Superior temporal gyrus (tissue), 1 donor: ENCODE measurements around the gene PSMC3.
A peak's percentile ranks its signal among the peaks of the same experiment; 100 is the strongest.

ENCODE experiments used
- DNase-seq: peaks from one replicate; pipeline ENCODE4 v3.0.0-alpha.2; 2016; ENCODE audit errors: extremely low spot score

The PSMC3 gene

DNA sequence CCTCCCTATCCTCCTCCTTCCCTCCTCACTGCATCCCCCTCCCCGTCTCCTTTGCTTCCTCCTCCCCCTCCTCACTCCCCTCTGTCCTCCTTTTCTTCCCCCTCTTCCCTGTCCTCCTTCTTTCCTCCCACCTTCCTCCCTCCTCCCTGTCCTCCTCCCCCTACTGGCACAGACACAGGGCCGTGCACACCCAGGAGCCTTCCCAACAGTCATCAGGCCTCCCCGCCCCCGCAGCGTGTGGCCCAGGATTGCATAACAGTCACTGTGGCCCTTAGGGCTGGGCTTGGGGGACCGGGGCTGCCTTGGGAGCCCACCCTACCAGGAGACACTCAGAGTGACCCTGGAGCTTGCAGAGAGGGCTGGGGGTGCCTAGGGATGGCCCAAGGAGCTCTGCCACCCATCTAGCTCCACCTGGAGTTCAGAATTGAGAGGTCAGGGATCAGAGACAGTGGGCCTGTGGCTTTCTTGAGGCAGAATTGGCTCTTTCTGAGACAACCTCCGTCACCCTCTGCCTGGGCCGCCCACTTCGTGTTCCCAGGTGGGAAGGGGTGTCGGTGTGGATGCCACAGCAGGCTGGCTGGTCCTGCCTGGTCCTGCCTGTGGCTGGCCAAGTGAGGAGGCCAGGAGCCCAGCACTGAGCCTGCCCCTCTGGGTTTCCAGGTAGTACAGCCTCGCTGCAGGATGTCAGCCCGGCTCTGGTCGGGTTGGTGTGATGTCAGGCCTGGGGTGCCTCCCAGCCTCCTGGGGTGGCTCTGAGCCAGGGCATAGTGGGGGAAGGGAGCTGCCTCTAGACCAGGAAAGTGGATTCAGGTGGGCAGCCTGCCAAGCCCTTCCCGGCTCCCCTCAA lies 49.5 kb downstream of the PSMC3 start:
- DNase-seq, result no peak

DNA sequence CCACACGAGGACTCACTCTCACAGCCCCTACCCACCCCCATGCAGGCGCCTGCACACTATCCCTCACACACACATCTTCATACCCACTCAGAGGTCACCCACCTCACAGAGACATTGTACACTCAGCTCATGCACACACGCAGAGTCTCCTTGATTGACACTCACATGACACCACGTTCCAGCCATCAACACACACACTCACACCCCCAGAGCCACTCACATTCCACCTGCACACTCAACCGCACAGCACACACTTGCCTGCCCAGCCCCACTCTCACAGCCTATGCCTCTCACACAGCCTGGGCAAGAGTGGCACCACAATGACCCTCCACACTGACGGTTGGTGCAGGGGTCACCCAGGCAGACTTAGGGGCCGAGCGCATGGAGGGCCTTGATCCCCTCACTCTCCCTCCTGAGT lies 50.1 kb downstream of the PSMC3 start:
- DNase-seq, result no peak

DNA sequence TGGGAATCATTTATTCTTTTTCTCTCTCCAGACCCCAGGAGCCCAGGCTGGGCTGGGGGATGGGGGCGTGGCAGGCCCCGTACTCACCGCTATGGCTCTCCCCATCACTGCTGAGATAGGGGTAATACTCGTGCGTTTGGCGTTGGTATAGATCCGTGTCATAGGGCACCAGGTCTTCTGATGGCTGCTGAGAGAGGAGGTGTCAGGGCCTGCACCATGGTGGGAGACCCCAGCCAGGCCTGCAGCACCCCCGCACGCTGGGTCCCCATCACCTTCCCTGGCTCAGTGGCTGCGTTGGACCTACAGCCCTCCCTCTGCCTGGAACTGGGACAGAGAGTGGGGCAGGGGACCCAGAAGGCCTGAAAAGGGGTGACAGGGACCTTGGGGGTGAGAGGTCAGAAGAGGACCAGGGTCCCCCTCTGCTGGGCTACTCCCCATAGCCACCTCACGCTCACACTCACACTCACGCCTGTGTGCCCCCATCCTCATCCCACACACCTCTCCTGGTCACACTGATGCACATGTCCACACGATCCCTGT lies 50.6 kb downstream of the PSMC3 start:
- DNase-seq, result no peak

DNA sequence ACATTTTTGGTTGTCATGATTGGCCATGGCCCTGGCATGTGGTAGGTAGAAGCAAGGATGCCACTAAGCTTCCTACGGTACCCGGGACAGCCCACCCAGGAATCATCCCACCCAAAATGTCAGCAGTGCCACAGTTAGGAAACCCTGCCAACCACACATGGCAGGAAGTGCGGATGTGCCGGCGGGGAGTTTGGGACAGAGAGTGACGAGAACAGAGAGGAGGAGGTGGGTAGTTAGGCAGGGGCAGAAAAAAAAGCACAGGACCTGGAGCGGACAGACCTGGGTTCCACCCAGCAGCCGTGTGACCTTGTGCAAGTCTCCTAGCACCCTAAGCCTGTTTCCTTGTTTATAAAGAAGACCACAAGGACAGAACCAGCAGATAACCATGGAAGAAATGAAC lies 51.2 kb downstream of the PSMC3 start:
- DNase-seq, result no peak

DNA sequence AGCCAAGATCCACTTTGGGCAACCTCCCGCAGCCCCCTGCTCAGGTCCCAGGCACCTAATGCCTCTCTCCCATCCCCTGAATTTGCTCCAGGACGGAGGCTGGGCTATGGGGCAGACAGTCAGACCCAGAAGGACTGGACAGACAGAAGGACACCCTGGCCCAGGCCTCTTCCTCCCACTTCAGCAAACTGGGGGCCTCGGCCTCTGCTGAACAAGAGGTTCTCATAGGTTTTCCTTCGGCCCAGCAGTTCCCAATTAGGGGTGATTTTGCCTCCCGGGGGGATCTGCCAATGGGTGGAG lies 51.6 kb downstream of the PSMC3 start:
- no peak for DNase-seq

DNA sequence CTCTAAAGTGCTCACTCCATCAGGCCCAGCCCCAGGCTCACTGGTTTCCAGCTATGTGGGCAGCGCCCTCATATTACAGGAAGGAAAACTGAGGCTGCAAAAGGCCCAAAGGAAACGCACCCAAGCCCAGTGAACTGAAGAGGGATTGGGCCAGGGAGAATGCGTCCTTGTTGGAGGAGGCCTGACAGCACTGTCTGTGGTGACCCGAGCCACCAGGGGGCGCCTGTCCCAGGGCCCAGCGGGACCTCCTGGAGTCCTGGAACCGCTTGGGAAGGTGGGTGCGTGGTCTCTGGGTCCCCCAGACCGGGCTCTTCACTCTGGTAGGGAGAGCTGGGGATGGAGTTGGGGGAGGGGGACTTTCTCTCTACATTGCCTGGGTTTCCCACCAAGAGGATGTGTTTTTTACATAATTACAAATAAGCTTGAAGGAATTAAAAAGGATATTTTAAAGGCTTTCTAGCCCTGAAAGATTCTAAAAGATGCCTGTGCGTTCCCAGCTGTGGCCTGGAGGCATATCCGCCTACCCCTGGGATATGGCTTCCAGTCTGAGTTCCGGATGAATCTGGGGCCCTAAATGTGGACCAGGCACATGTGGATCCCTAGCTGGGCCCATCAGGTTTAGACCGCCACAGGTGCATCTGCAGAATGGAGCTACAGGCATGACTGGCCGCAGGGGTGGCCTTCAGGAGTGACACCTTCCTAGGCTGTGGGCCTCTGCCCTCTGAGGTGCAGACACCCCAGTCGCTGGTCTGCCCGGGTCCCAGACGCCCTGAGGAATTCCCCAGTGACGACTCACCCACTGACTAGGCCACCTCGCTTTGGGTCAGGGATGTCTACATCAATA lies 52.1 kb downstream of the PSMC3 start:
- DNase-seq, result peak; percentile 80

DNA sequence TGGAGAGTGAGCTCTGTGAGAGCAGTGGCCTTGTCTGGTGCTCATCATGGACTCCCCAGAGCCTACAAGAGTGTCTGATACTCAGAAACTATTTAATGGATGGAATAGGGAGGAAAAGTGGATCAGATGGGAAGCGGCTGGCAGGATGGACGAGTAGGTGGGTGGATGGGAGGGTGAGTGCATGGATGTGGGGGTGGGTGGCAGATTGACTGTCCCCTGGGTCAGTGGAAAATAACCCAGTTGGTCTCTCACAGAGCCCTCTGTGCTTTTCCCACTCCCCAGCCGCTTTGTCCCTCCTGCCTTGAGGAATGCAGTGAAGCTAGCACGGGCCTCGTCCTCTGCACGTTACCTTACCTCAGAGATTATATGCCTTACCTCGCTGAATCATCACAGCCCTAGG lies 53.8 kb downstream of the PSMC3 start:
- no peak for DNase-seq

DNA sequence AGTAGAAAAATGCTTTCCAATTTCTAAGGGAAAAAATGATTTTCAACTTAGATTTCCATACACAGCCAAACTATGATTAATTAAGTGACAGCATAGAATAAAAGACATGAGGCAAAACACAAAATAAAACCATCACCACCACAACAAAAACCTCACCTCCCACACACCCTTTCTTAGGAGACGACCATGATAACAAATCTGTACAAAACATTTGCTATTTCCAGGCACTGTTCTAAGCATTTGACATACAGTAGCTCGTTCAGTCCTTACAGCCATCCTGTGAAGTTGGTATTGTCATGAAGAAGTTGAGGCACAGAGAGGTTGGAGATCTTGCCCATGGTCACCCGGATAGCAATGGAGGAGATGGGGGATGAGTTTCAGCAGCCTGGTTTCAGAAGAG lies 56.6 kb downstream of the PSMC3 start:
- no peak for DNase-seq
